HUDEP-2 (cell line): ENCODE results near the gene ZNF660.

Source experiments
- DNase-seq, 76 experiments: peaks; one replicate each; lab custom pipeline; 2025; ENCODE audit not compliant: unreplicated experiment in 76 of 76; lab: John Stamatoyannopoulos, UW

The ZNF660 gene

GRCh38 chr3:44628716-44629115 lies 44.0 kb downstream of the ZNF660 start:
- no peak for DNase-seq

DNA sequence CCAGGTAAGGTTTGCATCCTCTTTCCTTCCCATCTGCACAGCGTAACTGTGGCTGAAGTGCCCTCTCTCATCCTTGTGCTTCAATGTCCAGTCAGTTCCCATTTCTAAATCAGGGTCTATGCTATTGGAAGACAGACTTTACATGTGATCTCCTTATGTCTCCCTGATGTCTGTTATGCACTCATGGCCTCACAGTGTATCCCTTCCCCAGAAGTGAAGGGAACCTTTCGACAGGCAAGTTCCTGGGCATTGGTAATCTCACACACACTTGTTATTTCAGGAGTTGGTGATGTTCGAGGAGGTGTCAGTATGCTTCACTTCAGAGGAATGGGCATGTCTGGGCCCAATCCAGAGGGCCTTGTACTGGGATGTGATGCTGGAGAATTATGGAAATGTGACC lies 47.4 kb downstream of the ZNF660 start:
- no peak for DNase-seq

DNA sequence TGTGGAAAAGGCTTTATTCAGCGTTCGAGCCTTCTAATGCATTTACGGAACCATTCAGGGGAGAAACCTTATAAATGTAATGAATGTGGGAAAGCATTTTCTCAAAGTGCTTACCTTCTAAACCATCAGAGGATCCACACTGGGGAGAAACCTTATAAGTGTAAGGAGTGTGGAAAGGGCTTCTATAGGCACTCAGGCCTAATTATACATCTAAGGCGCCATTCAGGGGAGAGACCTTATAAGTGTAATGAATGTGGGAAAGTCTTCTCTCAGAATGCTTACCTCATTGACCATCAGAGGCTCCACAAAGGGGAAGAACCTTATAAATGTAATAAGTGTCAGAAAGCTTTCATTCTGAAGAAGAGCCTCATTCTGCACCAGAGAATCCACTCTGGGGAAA lies 57.6 kb downstream of the ZNF660 start:
- DNase-seq: no peak

GRCh38 chr3:44643024-44643423 lies 58.3 kb downstream of the ZNF660 start:
- DNase-seq: no peak

- no peak for DNase-seq
These were observed 63.0 kb downstream of the ZNF660 start for GRCh38 chr3:44647771-44648170.

DNA sequence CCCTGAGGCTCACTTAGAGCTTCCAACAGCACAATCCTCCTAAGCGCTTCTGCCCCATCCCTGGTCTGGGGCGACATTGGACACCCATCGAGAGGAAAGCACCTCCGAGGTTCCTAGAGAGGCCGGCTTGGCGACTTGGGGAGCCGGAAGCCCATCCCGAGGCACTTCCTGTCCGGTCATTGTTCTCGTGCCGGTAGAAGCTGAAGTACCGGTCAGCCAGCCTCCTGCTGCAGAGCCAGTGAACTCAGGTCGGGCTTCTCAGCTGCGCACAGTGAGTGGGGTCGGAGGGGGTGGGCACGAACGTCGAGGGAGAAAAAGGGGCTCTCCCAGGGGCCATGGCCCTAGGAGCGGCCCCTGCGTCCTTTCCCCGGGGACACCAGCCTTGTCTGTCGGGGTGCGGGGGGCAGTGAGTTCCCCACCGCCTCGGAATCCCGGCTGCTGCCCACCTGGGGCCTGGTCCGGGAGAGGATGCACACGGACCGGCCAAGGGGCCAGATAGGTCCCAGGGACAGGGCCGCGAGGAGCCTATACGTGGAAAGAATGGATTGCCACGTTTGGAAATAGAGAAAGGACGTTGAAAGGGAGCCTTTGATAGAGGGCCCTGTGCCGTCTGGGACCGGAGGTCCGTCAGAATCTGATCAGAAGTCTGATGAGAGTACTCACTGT lies 63.9 kb downstream of the ZNF660 start, which contains the start of gene ZNF35:
Gene ZNF35 (plus strand): TSS at position 169 of the 666 bp plus-strand sequence. CDS start 2,336 bp downstream, outside the sequence.
- DNase-seq: peak in 73 of 76 experiments; percentile 26 to 84 (median 63)
